Mucosa of rectum (tissue), 2 donors: ENCODE data around the gene XRCC4.

ENCODE experiments used
- H3K27ac ChIP-seq, 2 donors: one replicate each; pipeline ENCODE4 v1.7.0; 2013; ENCODE audit warnings: inconsistent platforms in 2 of 2, low read depth in 2 of 2, low read length in 2 of 2
- H3K27me3 ChIP-seq, 2 donors: one replicate each; pipeline ENCODE4 v1.7.0; 2013; ENCODE audit warnings: low read length in 2 of 2; ENCODE audit not compliant: control insufficient read depth in 2 of 2, insufficient read depth in 2 of 2
- H3K36me3 ChIP-seq, 2 donors: one replicate each; pipeline ENCODE4 v1.7.0; 2013; ENCODE audit warnings: low read length in 2 of 2; ENCODE audit not compliant: control insufficient read depth in 2 of 2, insufficient read depth in 2 of 2
- H3K4me1 ChIP-seq, 2 donors: one replicate each; pipeline ENCODE4 v1.7.0; 2013; ENCODE audit warnings: low read length in 2 of 2, mild to moderate bottlenecking in 1 of 2; ENCODE audit not compliant: control insufficient read depth in 2 of 2, insufficient read depth in 2 of 2
- H3K4me3 ChIP-seq, 2 donors: one replicate each; pipeline ENCODE4 v1.7.0; 2013; ENCODE audit warnings: low read length in 2 of 2
- H3K9ac ChIP-seq, 2 donors: one replicate each; pipeline ENCODE4 v1.7.0; 2013; ENCODE audit warnings: low read length in 2 of 2, low read depth in 1 of 2, mild to moderate bottlenecking in 1 of 2
- H3K9me3 ChIP-seq, 2 donors: one replicate each; pipeline ENCODE4 v1.7.0; 2013; ENCODE audit warnings: low read length in 2 of 2; ENCODE audit not compliant: control insufficient read depth in 2 of 2
- donor health status: healthy.
- donor health status: Normal muscosa, but diverticular disease.

Gene XRCC4

GRCh38 chr5:83199126-83199525 is 121.8 kb downstream of the XRCC4 start:
- H3K27me3 ChIP-seq = no peaks in the 10 kb centered on the region
- H3K36me3 ChIP-seq = no peaks in the 10 kb centered on the region
- no peak overlapping the region for H3K9ac ChIP-seq
- H3K4me1 ChIP-seq = no peaks in the 10 kb centered on the region
- no peak overlapping the region for H3K4me3 ChIP-seq
- no peaks in the 10 kb centered on the region for H3K9me3 ChIP-seq
- H3K27ac ChIP-seq = no peak overlapping the region

- H3K4me3 ChIP-seq = no peak overlapping the region
- no peak overlapping the region for H3K9ac ChIP-seq
Observed at GRCh38 chr5:83204651-83205050, 127.3 kb downstream of the XRCC4 start.

GRCh38 chr5:83209963-83210362 is 132.6 kb downstream of the XRCC4 start:
- no peaks in the 10 kb centered on the region for H3K27me3 ChIP-seq
- no peak overlapping the region for H3K27ac ChIP-seq
- peaks cover 0 to 3% of the 10 kb centered on the region in 2 donors for H3K36me3 ChIP-seq
- H3K9me3 ChIP-seq = no peaks in the 10 kb centered on the region
- H3K4me3 ChIP-seq = no peak overlapping the region
- H3K4me1 ChIP-seq = no peaks in the 10 kb centered on the region
- no peak overlapping the region for H3K9ac ChIP-seq

More at GRCh38 chr5:83204651-83205050, 127.3 kb downstream of the XRCC4 start:
- Histone ChIP-seq H3K27me3 (no peaks in the 10 kb centered on the region), H3K9me3 (no peaks in the 10 kb centered on the region), H3K27ac (no peak overlapping the region), H3K36me3 (no peaks in the 10 kb centered on the region), H3K4me1 (no peaks in the 10 kb centered on the region)

GRCh38 chr5:83219077-83219476 is 141.7 kb downstream of the XRCC4 start:
- no peak overlapping the region for H3K27ac ChIP-seq
- no peaks in the 10 kb centered on the region for H3K36me3 ChIP-seq
- no peak overlapping the region for H3K4me3 ChIP-seq
- no peaks in the 10 kb centered on the region for H3K9me3 ChIP-seq
- no peaks in the 10 kb centered on the region for H3K27me3 ChIP-seq
- no peaks in the 10 kb centered on the region for H3K4me1 ChIP-seq
- no peak overlapping the region for H3K9ac ChIP-seq

- no peak overlapping the region for H3K4me3 ChIP-seq
- no peak overlapping the region for H3K27ac ChIP-seq
- no peaks in the 10 kb centered on the region for H3K27me3 ChIP-seq
- no peaks in the 10 kb centered on the region for H3K36me3 ChIP-seq
- no peaks in the 10 kb centered on the region for H3K9me3 ChIP-seq
- H3K9ac ChIP-seq = no peak overlapping the region
- no peaks in the 10 kb centered on the region for H3K4me1 ChIP-seq
Observed at GRCh38 chr5:83219495-83219894, 142.1 kb downstream of the XRCC4 start.

- Histone ChIP-seq H3K27me3 (no peaks in the 10 kb centered on the region), H3K36me3 (no peaks in the 10 kb centered on the region), H3K4me1 (no peaks in the 10 kb centered on the region), H3K9me3 (no peaks in the 10 kb centered on the region), H3K27ac (no peak overlapping the region), H3K4me3 (no peak overlapping the region), H3K9ac (no peak overlapping the region)
Observed at GRCh38 chr5:83220331-83220730, 143.0 kb downstream of the XRCC4 start.

- H3K27me3 ChIP-seq = no peaks in the 10 kb centered on the region
- H3K9ac ChIP-seq = no peak overlapping the region
- no peak overlapping the region for H3K27ac ChIP-seq
- no peaks in the 10 kb centered on the region for H3K4me1 ChIP-seq
- no peak overlapping the region for H3K4me3 ChIP-seq
- H3K36me3 ChIP-seq = no peaks in the 10 kb centered on the region
- H3K9me3 ChIP-seq = no peaks in the 10 kb centered on the region
Observed at GRCh38 chr5:83222906-83223305, 145.6 kb downstream of the XRCC4 start.

DNA sequence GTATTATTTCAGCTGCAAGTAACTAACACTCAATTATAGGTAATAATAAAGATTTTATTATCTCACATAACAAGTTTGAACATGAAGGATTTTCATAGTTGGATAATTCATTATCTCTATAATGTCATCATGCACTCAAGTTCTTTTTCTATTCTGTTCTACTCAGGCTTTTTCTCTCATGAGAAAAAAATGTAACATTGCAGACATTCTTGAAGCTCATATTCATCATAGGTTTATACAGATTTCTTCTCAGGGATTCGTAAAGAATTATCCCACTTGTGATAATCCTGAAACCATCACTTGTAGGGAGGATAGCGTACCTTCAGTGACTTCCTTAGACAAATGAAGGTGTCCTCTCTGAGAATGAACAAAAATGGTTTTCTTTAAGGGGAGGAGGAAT is 150.3 kb downstream of the XRCC4 start:
- Histone ChIP-seq H3K9ac (no peak overlapping the region), H3K27me3 (no peaks in the 10 kb centered on the region)

GRCh38 chr5:83230511-83230910 is 153.2 kb downstream of the XRCC4 start:
- no peak overlapping the region for H3K4me3 ChIP-seq
- H3K9ac ChIP-seq = no peak overlapping the region
- no peaks in the 10 kb centered on the region for H3K27me3 ChIP-seq
- H3K4me1 ChIP-seq = no peaks in the 10 kb centered on the region
- no peaks in the 10 kb centered on the region for H3K36me3 ChIP-seq
- H3K9me3 ChIP-seq = no peaks in the 10 kb centered on the region
- H3K27ac ChIP-seq = no peak overlapping the region

More for the DNA sequence above, 150.3 kb downstream of the XRCC4 start:
- Histone ChIP-seq H3K4me1 (no peaks in the 10 kb centered on the region), H3K36me3 (no peaks in the 10 kb centered on the region), H3K9me3 (no peaks in the 10 kb centered on the region), H3K27ac (no peak overlapping the region), H3K4me3 (no peak overlapping the region)

GRCh38 chr5:83244516-83244915 is 167.2 kb downstream of the XRCC4 start:
- H3K4me1 ChIP-seq = no peaks in the 10 kb centered on the region
- no peaks in the 10 kb centered on the region for H3K9me3 ChIP-seq
- H3K27ac ChIP-seq = no peak overlapping the region
- H3K27me3 ChIP-seq = no peaks in the 10 kb centered on the region
- no peak overlapping the region for H3K4me3 ChIP-seq
- H3K36me3 ChIP-seq = no peaks in the 10 kb centered on the region
- H3K9ac ChIP-seq = no peak overlapping the region

DNA sequence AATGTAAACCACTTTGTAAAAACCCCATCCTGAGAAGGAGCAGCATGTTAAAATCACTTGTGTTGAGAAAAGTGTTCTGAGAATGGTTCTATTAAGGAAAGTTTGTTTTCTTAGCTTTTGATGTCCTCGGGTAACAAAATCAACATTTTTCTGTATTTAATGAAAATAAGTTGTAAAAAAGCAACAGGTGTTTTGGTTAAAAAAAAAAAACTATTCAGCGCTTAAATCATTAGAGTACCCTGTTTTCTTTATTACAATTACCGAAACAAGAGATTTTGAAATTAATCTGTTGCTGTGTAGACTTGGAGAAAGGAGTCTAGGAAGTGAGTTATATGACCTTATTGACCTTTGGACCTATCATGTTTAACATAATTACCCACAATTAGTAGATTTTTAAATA is 167.7 kb downstream of the XRCC4 start:
- no peak overlapping the region for H3K9ac ChIP-seq
- no peaks in the 10 kb centered on the region for H3K27me3 ChIP-seq
- H3K4me3 ChIP-seq = no peak overlapping the region
- H3K4me1 ChIP-seq = no peaks in the 10 kb centered on the region
- H3K36me3 ChIP-seq = no peaks in the 10 kb centered on the region
- no peaks in the 10 kb centered on the region for H3K9me3 ChIP-seq
- no peak overlapping the region for H3K27ac ChIP-seq
